HG02798 (cell line): Measurements from ENCODE around the gene IYD.

Experiments
- ATAC-seq: cut with Tn5 transposase; IDR thresholded peaks from one replicate; pipeline ENCODE4 v1.9.1; 2021; ENCODE audit warnings: mild to moderate bottlenecking; ENCODE audit not compliant: unreplicated experiment, poor library complexity

Gene IYD

GRCh38 chr6:150394053-150394898 lies 25.5 kb downstream of the IYD start:
- ATAC-seq = no peak

- no peak for ATAC-seq
These were observed 26.1 kb downstream of the IYD start for GRCh38 chr6:150394899-150395295.

DNA sequence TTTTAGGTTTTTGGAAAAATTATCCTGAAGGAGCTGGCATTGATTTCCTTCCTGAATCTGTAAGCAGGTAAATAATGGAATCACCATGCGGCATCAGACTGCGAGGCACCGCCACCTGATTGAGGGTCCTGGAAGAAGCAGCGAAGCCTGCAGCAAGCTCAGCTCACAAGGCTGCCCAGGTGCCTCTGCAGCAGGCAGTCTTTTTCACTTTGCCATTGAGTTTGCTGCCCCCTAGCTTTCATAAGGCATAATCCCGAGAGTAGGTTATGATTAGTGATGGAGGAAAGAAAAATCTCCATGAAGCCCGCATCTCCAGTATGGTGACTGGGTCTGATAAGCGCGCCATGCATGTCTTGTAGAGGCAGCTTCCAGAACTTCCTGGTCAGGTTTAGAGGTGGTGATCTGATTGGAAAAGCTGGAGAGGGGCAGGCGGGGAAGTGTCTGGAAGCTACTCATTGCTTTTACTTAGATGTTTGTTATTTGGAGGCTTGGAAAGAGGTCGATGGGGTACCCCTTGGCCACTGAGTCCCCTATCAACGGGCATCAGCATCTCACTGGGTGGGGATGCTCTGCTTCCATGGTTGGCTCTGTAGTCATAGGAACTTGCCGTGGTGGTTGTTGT lies 26.7 kb downstream of the IYD start:
- ATAC-seq = peak; percentile 62

DNA sequence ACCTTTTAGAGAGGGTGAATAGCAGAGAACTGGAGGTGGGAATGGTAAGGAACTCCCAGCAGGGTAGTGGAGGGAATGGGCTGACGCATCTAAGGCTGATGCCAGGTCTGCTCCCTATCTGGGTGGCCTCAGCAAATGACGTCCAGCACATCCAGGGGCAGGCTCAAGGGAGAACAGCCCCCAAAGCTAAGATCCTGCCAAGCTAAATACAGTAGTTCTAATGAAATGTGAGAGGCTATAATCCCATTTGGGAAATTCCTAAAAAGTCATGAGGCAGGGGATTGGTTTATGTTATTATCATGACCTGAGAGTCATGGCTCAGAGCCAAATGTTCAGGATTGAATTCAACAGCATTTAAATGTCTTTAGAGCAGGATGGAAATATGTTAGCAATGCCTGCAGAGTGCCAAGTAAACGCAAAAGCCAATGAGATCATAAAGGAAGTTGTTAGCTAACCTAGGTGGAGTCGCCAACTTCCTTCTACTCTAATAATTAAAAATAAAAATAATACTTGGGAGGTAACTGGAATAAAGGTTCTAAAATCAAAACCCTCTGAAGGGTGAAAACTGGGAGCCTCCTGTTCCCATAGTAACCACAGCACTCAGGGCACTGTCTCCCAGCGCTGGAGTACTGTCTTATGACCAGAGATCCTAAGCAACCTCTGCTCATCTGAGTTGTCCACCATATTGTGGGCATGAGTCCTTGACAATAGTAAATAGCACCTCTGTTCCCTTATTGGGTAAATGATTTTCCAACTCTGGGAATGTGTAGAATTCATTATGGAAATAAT lies 34.8 kb downstream of the IYD start:
- no peak for ATAC-seq

- no peak for ATAC-seq
These were observed 38.1 kb downstream of the IYD start for GRCh38 chr6:150406948-150407347.

DNA sequence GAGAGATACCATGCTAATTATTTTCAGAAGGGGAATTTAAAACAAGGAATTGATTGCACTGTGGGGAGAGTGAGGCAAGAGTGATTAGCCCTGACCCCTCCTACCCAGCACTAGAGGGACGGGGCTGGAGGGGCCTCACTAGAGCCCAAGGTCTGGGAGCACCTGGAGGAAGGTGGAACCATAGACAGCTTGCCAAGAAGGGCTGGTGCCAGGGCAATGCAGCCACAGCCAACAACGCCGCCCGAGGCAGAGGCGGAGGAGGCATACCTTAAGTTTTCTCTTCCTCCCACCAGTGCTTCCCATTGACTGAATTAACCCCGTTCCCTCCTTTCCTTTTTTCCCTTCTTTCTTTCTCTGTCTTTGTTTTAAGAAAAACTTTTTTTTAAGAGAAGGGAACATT lies 40.0 kb downstream of the IYD start:
- no peak for ATAC-seq

DNA sequence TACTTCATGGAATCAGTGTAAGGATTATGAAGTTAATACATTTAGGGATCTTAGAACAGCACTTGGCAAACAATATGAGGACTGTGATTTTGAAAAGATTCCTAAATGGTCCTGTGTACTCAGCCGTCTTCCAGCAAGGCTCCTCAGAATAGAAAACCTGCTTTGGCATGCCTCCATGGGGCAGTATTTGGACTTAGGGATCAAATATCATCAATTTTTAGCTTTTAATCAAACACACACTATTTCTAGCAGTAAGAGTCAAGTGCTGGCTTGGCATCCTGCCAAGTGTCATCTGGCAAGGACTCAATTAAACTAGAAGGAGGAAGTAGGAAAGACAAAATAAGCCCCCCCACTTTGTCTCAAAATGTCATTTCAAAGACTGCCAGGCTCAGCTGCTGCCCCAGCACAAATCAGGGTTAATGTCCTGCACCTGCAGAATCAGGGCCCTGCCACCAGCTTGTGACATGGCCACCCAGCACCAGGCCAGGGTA lies 40.8 kb downstream of the IYD start:
- ATAC-seq = no peak

DNA sequence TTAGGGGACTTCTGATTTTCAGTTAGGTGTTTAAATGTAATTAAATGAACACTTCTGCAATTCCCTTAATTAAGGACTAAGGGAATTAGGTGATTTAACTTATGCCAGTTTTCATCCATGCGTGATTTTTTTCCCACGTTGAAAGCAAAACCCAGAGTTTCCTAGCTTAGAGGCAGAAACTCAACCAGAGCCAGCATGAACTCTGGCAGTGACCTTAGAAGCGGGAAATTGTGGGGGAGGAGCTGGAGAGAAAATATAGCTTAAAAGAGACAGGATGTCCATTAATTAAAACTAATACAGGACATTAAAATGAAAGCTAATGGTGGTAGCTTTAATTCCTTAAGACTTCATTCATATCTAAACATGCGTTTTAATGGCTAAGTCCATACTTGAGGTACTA lies 41.6 kb downstream of the IYD start:
- no peak for ATAC-seq

DNA sequence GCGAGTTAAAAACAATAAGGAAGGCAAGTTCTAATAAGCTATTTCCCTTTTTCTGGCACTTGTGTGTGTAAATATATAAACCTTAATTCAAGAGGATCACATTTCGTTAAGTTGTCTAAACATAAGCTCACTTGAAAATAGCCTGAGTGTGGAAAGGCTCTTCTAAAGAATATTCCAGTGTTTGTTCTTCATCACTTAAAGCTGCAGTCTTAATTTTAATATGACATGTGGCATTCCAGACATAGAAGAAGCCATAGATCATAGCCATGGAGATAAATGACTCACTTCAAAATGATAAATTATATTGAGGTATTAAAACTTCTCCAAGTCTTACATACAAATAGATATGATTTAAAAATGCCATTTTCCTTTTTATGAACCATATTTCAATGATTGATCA lies 42.1 kb downstream of the IYD start:
- ATAC-seq = no peak

DNA sequence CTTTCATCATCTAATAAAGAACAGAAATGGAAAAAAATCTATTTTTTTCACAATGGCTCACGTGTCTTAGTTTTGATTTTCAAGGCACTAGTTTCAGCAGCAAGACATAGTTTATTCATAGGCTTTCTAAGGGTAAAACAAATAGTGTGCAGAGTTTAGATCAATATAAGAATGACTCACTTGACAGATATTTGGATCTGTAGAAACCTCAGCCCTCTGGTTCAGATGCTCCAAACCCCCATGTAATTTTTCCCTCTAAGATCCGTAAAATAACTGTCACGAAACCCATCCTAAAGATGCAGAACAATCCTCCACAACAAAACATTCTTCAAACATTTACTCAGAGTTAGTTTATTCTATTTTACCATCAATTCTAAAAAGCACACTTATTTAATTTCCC lies 43.4 kb downstream of the IYD start:
- no peak for ATAC-seq

DNA sequence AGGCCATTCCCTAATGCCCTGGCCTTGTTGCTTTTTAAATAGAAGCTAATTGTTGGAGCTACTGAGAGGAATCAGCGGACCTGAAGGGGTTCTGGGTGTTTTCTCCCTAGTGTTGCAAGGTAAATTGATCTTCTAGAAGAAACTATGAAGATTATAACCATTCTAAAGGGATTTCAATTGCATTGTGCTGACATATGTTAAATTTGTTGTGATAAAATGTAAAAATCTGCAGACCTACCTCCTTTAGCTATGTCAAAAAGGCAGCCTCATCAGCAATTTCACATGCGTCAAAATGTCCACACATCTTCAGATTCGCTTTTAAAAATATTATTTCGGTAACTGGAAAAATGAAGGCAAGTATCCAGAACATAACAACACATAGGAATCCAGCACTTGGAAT lies 44.4 kb downstream of the IYD start:
- no peak for ATAC-seq

GRCh38 chr6:150413781-150414281 lies 45.0 kb downstream of the IYD start:
- ATAC-seq = no peak

DNA sequence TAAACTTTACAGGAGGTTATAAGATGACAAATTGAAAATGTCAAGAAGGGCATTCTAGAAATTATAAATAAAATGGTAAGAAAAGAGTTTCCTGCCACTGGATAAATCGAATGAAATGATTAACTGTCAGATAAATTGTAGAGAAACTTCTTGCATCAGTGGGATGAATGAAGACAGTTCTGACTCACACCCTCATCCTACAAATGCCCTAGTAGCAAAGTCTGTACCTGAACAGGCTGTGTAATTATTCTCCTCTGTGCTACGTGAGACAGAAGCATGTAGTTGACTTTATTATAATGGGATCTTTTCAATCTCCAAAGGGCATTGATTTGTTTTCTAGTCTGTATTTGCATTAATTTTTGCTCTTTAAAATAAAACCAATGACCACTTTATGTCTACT lies 47.3 kb downstream of the IYD start:
- ATAC-seq = no peak

- ATAC-seq = no peak
These were observed 48.4 kb downstream of the IYD start for GRCh38 chr6:150417250-150417649.

GRCh38 chr6:150417899-150418826 lies 49.4 kb downstream of the IYD start:
- peak; percentile 80 for ATAC-seq

- no peak for ATAC-seq
These were observed 50.2 kb downstream of the IYD start for GRCh38 chr6:150418827-150419594.

DNA sequence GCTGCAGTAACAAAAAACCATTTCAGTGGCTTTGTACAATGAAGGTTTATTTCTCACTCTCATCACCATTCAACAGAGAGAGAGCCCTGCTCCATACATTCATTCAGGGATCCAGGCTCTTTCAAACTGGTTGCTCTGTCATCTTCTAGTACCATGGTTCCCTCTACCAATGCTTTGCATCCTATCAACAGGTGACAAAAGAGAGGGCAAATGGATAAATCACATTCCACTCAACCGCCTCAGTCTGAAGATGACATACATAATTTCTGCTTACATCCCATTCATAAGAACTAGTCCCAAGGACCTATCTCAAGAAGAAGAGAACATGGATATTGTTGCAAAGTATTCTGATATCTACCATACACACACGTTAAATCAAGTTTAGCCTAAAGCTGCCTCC lies 51.6 kb downstream of the IYD start:
- ATAC-seq = no peak

DNA sequence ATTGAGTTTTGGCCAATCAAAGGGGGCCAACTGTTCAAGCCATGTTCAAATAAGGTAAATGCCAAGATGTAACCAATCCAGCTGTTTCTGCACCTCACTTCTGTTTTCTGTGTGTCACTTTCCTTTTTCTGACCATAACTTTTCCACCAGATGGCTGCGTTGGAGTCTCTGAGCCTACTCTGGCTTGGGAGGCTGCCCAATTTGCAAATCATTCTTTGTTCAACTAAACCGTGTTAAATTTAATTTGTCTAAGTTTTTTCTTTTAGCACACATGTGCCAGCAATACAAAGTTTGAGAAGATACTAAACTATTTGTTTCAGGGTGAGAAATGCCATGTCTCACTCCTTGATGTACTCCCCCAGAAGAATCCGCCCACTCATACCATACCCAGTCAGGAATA lies 52.1 kb downstream of the IYD start:
- no peak for ATAC-seq

- no peak for ATAC-seq
These were observed 56.7 kb downstream of the IYD start for GRCh38 chr6:150425508-150425907.
